GM10847 (cell line): ENCODE data around the gene NUDT14.

ENCODE experiments used
- POLR2A ChIP-seq: IDR thresholded peaks from 2 replicates; pipeline ENCODE4 v1.6.1; 2011; ENCODE audit not compliant: insufficient read length; ENCODE audit errors: extremely low read depth

NUDT14 gene

GRCh38 chr14:105135700-105136395 lies 45.3 kb downstream of the NUDT14 start:
- no peak for TF ChIP-seq POLR2A

- no peak for TF ChIP-seq POLR2A
Measured at GRCh38 chr14:105132921-105133654, 48.0 kb downstream of the NUDT14 start.

- TF ChIP-seq POLR2A = no peak
Measured at GRCh38 chr14:105131241-105131640, 49.9 kb downstream of the NUDT14 start.

- no peak for TF ChIP-seq POLR2A
Measured at GRCh38 chr14:105128059-105128458, 53.1 kb downstream of the NUDT14 start.

GRCh38 chr14:105126981-105127329 lies 54.2 kb downstream of the NUDT14 start:
- no peak for TF ChIP-seq POLR2A

GRCh38 chr14:105126126-105126980 lies 54.8 kb downstream of the NUDT14 start:
- no peak for TF ChIP-seq POLR2A

- no peak for TF ChIP-seq POLR2A
Measured at GRCh38 chr14:105124823-105125222, 56.3 kb downstream of the NUDT14 start.

- no peak for TF ChIP-seq POLR2A
Measured at GRCh38 chr14:105123981-105124765, 56.9 kb downstream of the NUDT14 start.

- no peak for TF ChIP-seq POLR2A
Measured at GRCh38 chr14:105123064-105123665, 57.9 kb downstream of the NUDT14 start.
